Gastrocnemius medialis (tissue), 4 donors: Measurements from ENCODE around the gene RHOT2.

ENCODE experiments used
- POLR2A ChIP-seq, 2 donors: fragments of 450-650 bp; IDR thresholded peaks; one replicate each; pipeline ENCODE4 v1.6.1; 2017; ENCODE audit warnings: antibody characterized with exemption in 2 of 2, mild to moderate bottlenecking in 2 of 2, moderate library complexity in 2 of 2
- TF ChIP-seq, protein P1 (sequence below), 5 experiments: fragments of 450-650 bp in 3 of 5; fragments of 200-600 bp in 2 of 5; sonication (generic) in 2 of 5; IDR thresholded peaks in 4 of 5; conservative IDR thresholded peaks in 1 of 5; 1 replicate in 4 of 5; 2 replicates in 1 of 5; pipeline ENCODE4 v1.5.1; 2016 to 2019; ENCODE audit warnings: antibody characterized with exemption in 5 of 5, mild to moderate bottlenecking in 3 of 5, moderate library complexity in 3 of 5

DNA sequence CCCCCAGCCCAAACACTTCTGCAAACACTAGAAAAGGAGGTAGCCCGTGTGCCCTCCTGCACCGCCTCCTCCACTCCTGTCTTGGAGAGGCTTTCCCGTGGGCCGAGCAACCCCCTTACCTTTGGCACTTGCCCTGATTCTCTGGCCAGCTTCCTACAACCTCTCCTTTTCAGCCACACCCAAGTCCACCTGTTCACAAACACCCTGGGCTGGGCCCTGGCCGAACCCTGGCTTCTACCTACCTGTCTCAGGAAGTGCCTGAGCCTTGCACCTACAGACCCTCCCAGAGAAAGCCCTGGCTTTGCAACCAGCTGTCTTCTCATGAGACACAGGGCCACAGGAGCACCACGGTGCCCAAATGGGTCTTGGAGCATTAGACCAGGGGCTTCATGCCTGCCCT, 51.0 kb downstream of the RHOT2 start:
- TF ChIP-seq, protein P1, sequence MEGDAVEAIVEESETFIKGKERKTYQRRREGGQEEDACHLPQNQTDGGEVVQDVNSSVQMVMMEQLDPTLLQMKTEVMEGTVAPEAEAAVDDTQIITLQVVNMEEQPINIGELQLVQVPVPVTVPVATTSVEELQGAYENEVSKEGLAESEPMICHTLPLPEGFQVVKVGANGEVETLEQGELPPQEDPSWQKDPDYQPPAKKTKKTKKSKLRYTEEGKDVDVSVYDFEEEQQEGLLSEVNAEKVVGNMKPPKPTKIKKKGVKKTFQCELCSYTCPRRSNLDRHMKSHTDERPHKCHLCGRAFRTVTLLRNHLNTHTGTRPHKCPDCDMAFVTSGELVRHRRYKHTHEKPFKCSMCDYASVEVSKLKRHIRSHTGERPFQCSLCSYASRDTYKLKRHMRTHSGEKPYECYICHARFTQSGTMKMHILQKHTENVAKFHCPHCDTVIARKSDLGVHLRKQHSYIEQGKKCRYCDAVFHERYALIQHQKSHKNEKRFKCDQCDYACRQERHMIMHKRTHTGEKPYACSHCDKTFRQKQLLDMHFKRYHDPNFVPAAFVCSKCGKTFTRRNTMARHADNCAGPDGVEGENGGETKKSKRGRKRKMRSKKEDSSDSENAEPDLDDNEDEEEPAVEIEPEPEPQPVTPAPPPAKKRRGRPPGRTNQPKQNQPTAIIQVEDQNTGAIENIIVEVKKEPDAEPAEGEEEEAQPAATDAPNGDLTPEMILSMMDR (IDR thresholded peaks at IDR 0.05 in 4 of 5, conservative IDR thresholded peaks at IDR 0.05 in 1 of 5) = no peak
- no peak for TF ChIP-seq POLR2A (IDR thresholded peaks at IDR 0.05)
